DMS 273 (cell line): ENCODE results near the gene THSD7A.

ENCODE experiments used
- DNase-seq: peaks from one replicate; lab custom pipeline; 2025; ENCODE audit not compliant: unreplicated experiment; lab: John Stamatoyannopoulos, UW

The THSD7A gene

DNA sequence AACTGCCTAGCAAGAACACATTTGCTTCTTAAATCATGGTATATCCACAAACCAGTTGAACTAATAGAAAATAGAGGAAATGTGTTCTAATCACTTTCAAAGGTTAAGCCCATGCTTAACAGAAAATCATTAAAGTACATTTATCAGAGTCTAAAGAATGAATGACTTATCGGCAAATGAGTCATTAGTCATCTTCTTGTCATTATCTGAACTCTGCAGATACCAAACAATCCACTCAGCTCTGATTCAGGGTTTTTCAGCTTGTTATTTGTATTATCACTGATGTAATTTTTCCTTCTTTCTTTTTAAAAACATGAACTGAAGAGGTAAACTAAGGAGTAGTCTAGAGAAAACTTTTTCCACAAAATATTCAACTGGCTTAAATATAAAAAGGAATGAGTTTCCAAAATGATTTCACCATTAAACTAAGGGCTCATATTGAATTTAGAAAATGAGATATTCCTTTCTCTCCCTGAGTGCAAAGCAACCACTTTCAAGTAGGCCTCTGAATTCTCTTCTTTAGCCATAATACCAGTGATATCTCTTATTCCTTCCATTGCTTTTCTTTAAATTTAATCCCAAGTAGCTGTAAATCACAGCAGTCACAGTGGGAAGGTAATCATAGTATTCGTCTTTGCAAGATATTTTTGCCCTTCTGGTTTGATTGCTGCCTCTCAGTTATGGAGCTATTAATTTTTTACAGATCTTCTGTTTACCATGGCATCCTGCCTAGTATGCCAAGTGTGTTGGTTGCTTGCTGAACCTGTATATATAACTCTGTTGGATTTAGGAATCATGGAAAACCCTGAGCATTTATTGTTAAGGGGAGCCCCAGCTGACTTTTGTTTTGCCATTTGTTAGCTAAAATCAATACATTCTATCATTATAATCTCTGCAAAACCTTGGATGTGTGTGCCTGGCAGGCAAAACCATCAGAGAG lies 125.1 kb downstream of the THSD7A start:
- DNase-seq: no peak

DNA sequence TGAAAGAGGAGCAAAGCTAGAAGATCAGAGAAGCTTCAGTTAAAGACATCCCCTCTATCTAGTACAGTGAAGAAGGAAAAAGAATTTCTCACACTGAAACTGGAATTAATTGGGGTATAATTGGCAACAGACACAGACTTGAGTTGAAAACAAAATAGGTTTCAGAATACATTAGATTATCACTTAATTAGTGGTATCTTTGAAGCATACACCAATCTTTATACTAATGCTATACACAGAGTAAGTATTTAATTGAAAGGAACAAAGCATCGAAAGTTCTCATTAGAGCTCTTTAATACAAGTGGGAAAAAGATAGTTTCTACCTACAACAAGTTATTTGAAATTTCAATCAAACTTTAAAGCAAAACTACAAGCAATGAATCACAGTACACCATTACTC lies 128.2 kb downstream of the THSD7A start:
- DNase-seq: no peak

DNA sequence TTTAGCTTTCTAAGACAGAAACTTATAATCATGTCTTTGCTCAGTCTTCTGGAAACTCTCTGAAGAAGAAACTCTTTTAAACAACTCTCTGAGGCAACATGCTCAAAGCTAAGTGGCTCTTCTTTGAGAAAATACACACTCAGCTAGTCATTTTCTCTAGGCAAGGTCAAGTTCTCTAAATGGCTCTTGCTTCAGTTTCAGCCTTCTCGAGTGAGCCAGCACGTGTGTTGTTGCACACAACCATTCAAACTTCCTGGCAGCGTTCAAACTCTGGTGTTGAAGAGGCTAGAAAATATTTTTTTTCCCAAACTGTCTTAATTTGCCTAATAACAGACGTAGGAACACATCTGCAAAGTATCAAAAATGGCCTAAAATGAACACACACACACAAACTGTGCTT lies 129.1 kb downstream of the THSD7A start:
- no peak for DNase-seq

- DNase-seq: no peak
Observed at GRCh38 chr7:11701829-11702560, 130.0 kb downstream of the THSD7A start.

DNA sequence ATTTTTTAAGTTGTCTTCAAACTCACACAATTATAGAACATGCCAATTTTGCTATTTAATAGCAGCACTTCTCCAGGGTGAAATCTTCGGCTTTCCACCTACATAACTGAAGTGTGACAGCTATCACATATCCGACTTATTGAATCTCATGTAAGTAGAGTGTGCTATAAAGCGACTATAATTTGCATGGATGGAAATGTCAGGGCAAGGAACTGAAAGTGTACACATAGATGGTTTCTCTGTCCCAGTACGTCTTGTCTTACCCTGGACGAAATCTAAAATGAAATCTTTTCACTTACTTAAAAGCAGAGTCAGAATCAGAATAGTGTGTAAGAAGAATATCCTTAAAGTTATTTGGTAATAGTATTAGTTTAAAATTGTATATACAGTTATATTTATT lies 132.3 kb downstream of the THSD7A start:
- DNase-seq: no peak

DNA sequence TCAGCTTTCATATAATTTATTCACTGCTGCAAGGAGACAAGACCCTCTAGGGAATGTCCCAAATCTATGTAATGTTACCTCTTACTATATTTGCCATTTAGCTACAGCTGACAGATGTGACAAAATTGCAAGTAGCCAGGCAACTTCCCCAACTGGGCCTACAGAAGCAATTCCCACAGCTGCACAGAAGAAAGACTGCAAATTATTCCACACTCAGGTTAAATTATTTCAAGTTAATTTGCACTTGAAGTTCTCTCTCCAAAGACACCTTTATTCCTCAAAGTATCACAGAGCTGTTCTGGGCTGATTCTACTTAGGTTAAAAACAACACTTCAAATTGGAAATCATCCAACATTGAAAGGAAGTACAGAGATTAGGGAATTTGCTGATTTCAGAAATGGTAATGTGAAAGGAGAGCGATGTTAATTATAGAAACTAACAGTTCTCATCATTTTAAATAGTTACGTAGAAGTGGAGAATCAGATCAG lies 133.6 kb downstream of the THSD7A start:
- DNase-seq: peak; percentile 38

DNA sequence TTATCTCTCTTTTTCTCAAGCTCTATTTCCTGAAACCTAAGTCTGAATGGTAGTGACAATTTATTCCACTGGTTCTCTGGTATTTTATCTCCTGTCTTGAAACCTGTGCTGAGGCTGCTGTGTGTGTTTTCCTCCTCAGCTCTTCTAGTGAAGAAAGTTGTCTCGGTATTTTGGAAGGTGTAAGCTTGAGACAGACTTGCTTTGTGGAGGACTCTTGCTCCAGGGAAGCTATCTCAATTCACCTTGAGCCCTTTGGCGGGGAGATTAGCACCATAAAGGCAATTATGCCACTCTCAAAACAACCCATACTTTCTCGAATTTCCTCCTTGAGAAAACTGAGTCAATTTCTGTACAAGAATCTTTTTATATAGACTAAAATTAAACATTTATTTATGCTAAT lies 141.6 kb downstream of the THSD7A start:
- no peak for DNase-seq

GRCh38 chr7:11689096-11689495 lies 142.9 kb downstream of the THSD7A start:
- DNase-seq: no peak

DNA sequence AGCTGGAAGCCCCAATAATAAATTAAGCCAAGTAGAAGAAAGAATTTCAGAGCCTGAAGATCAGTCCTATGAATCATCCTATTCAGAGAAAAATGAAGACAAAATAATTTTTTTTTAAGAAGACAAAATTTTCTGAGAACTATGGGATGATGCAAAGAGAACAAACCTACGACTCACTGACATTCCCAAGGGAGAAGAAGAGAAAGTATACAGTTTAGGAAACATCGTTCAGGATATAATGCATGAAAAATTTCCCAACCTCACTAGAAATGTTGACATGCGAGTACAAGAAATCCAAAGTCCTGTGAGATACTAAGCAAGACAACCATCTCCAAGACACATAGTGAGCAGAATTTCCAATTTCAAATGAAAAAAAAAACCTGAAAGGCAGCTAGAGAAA lies 150.5 kb downstream of the THSD7A start:
- DNase-seq: no peak

DNA sequence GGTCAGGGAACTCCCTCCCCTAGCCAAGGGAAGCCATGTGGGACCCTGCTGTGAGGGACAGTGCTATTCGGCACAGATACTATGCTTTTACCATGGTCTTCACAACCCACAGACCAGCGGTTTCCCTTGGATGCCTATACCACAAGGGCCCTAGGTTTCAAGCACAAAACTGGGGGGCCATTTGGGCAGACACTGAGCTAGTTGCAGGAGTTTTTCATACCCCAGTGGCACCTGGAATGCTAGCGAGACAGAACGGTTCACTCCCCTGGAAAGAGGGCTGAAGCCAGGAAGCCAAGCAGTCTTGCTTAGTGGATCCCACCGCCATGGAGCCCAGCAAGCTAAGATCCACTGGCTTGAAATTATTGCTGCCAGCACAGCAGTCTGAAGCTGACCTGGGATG lies 156.8 kb downstream of the THSD7A start:
- DNase-seq: no peak

DNA sequence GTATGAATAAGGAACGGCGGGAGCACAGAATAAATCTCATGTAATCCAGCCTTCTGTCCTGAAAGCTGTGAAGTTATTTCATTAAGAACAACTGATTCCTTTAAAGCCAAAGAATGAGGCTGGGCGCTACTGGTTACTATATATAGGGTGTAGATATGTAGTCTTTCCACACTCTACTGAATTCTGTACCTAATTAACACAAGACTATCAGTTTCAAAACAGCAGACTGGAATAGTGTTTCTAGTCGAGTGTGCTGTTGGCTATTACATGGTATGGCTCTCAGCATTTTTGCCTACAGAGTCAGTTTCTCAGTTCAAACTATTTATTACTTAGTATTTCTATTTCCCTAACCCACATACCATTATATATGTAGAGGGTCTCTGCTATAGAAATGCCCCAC lies 163.3 kb downstream of the THSD7A start:
- no peak for DNase-seq

GRCh38 chr7:11667810-11668185 lies 164.2 kb downstream of the THSD7A start:
- DNase-seq: no peak

DNA sequence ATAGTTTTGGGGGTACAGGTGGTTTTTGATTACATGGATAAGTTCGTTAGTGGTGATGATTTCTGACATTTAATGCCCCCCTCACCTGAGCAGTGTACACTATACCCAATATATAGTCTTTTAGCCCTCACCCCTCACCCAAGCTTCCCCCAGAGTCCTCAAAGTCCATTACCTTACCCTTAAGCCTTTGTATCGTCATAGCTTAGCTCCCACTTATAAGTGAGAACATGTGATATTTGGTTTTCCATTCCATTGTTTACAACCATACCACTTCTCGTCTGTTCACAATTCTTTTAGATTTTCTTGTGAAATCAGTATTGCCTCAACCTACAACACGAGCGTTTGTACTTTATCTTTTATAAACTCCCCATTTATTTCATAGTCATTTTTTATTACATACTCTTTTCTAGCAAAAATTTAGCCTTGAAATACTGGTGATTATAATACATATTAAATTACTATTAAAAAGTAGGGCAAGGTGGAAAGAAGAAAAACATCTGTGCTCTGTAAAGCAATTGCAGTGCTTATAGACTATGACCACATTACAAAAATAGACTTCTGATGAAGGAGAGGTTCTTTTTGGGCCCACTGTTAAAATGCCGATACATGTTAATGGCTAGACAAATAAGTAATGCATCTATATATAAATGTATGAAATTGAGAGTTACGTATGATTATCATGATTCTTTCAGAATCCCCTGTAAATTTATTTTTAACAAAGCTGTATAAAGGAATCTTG lies 164.8 kb downstream of the THSD7A start:
- no peak for DNase-seq

- DNase-seq: peak; percentile 51
Observed at GRCh38 chr7:11665357-11665756, 166.6 kb downstream of the THSD7A start.

- no peak for DNase-seq
Observed at GRCh38 chr7:11655642-11656041, 176.4 kb downstream of the THSD7A start.

- no peak for DNase-seq
Observed at GRCh38 chr7:11655163-11655562, 176.8 kb downstream of the THSD7A start.

- no peak for DNase-seq
Observed at GRCh38 chr7:11650500-11650899, 181.5 kb downstream of the THSD7A start.

GRCh38 chr7:11650030-11650429 lies 182.0 kb downstream of the THSD7A start:
- peak; percentile 19 for DNase-seq

- DNase-seq: no peak
Observed at GRCh38 chr7:11648980-11649379, 183.0 kb downstream of the THSD7A start.

- DNase-seq: no peak
Observed at GRCh38 chr7:11648101-11648500, 183.9 kb downstream of the THSD7A start.

DNA sequence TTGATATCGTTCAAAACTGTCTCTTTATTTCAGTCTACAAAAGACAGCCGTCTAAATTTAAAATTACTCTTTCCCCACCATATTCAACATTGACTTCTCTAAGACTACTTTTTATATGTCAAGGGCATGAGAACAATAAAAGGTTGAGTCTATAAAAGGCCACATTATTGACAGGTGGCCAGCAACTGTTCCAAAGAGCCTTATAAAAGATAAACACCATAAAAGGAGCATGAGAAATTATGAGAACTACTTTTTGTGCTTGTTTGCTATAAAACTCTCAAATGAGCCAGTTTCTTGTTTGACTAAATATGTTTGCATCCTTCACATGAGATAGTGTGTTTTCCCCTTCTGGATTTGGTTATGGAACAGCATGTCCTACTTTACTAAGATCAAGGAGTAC lies 189.2 kb downstream of the THSD7A start:
- no peak for DNase-seq
